ACC112 (cell line): ENCODE measurements around the gene POMZP3.
"Not testable (repeated sequence)": the region's sequence is repeated elsewhere in the genome, so short reads cannot be mapped to it uniquely, and the experiment has no call there.

ENCODE experiments used
- H2AFZ ChIP-seq: fragments of 200-600 bp; sonication (generic); one replicate; pipeline ENCODE4 v1.6.0; 2017; ENCODE audit warnings: antibody characterized with exemption, low read length; ENCODE audit not compliant: unreplicated experiment
- H3K27ac ChIP-seq: fragments of 200-600 bp; sonication (generic); 2 replicates; pipeline ENCODE4 v1.5.1; 2014; ENCODE audit warnings: low read depth, mild to moderate bottlenecking, antibody characterized with exemption, low read length, moderate library complexity
- H3K27me3 ChIP-seq: fragments of 200-600 bp; sonication (generic); 2 replicates; pipeline ENCODE4 v1.6.1; 2014; ENCODE audit warnings: mild to moderate bottlenecking, antibody characterized with exemption, low read length, moderate library complexity, mixed read lengths; ENCODE audit not compliant: insufficient read depth
- H3K36me3 ChIP-seq: fragments of 200-600 bp; sonication (generic); 2 replicates; pipeline ENCODE4 v1.6.1; 2016; ENCODE audit warnings: mild to moderate bottlenecking, antibody characterized with exemption, low read length, moderate library complexity, mixed read lengths; ENCODE audit not compliant: insufficient read depth
- H3K4me1 ChIP-seq: fragments of 200-600 bp; sonication (generic); one replicate; pipeline ENCODE4 v1.6.1; 2016; ENCODE audit warnings: low read length, mixed read lengths; ENCODE audit not compliant: insufficient read depth, unreplicated experiment, control insufficient read depth
- H3K4me3 ChIP-seq: fragments of 200-600 bp; sonication (generic); 2 replicates; pipeline ENCODE4 v1.5.1; 2014; ENCODE audit warnings: mild to moderate bottlenecking, low read depth, low read length
- H3K79me2 ChIP-seq: fragments of 200-600 bp; sonication (generic); one replicate; pipeline ENCODE4 v1.6.0; 2016; ENCODE audit warnings: low read length; ENCODE audit not compliant: control insufficient read depth, unreplicated experiment, insufficient read depth

Gene POMZP3

GRCh38 chr7:76586585-76587315 lies 40.3 kb downstream of the POMZP3 start:
- H2AFZ ChIP-seq, H3K4me3 ChIP-seq, H3K36me3 ChIP-seq, H3K27me3 ChIP-seq, H3K27ac ChIP-seq: not testable (repeated sequence)
- peaks cover 25% of the 10 kb centered on the region for H3K79me2 ChIP-seq
- H3K4me1 ChIP-seq, result peaks cover 41% of the 10 kb centered on the region

GRCh38 chr7:76583636-76584281 lies 43.3 kb downstream of the POMZP3 start:
- H3K4me3 ChIP-seq, H3K36me3 ChIP-seq, H3K27me3 ChIP-seq, H2AFZ ChIP-seq: not testable (repeated sequence)
- peaks cover 18% of the 10 kb centered on the region for H3K79me2 ChIP-seq
- peaks cover 56% of the 10 kb centered on the region for H3K4me1 ChIP-seq
- H3K27ac ChIP-seq, result peak overlapping the region; percentile 89

GRCh38 chr7:76582848-76583631 lies 44.0 kb downstream of the POMZP3 start:
- not testable (repeated sequence) for H2AFZ ChIP-seq, H3K4me3 ChIP-seq, H3K36me3 ChIP-seq, H3K27me3 ChIP-seq
- H3K4me1 ChIP-seq, result peaks cover 56% of the 10 kb centered on the region
- H3K79me2 ChIP-seq, result peaks cover 18% of the 10 kb centered on the region
- peak overlapping the region; percentile 89 for H3K27ac ChIP-seq

GRCh38 chr7:76575919-76576655 lies 51.0 kb downstream of the POMZP3 start:
- not testable (repeated sequence) for H3K27ac ChIP-seq, H3K36me3 ChIP-seq, H3K27me3 ChIP-seq, H2AFZ ChIP-seq, H3K4me3 ChIP-seq
- Histone ChIP-seq H3K4me1 (peaks cover 22% of the 10 kb centered on the region), H3K79me2 (peaks cover 22% of the 10 kb centered on the region)

GRCh38 chr7:76575431-76575830 lies 51.6 kb downstream of the POMZP3 start:
- not testable (repeated sequence) for H3K36me3 ChIP-seq, H2AFZ ChIP-seq, H3K27ac ChIP-seq, H3K4me3 ChIP-seq, H3K27me3 ChIP-seq
- peaks cover 22% of the 10 kb centered on the region for H3K79me2 ChIP-seq
- peaks cover 22% of the 10 kb centered on the region for H3K4me1 ChIP-seq

GRCh38 chr7:76572296-76572695 lies 54.8 kb downstream of the POMZP3 start:
- H3K4me1 ChIP-seq, result peaks cover 21% of the 10 kb centered on the region
- H3K4me3 ChIP-seq, H3K27ac ChIP-seq, H3K27me3 ChIP-seq, H3K36me3 ChIP-seq, H2AFZ ChIP-seq: not testable (repeated sequence)
- H3K79me2 ChIP-seq, result peaks cover 25% of the 10 kb centered on the region

- not testable (repeated sequence) for H2AFZ ChIP-seq, H3K27me3 ChIP-seq, H3K4me3 ChIP-seq, H3K36me3 ChIP-seq
- Histone ChIP-seq H3K4me1 (peaks cover 21% of the 10 kb centered on the region), H3K27ac (peak overlapping the region; percentile 72), H3K79me2 (peaks cover 26% of the 10 kb centered on the region)
These were observed 56.7 kb downstream of the POMZP3 start for GRCh38 chr7:76570324-76570775.

- H3K36me3 ChIP-seq, H2AFZ ChIP-seq, H3K27me3 ChIP-seq, H3K4me3 ChIP-seq: not testable (repeated sequence)
- Histone ChIP-seq H3K4me1 (peaks cover 18% of the 10 kb centered on the region), H3K27ac (peak overlapping the region; percentile 44; the same call in 1 of the 2 replicates), H3K79me2 (peaks cover 25% of the 10 kb centered on the region)
These were observed 58.3 kb downstream of the POMZP3 start for GRCh38 chr7:76568742-76569141.

GRCh38 chr7:76567753-76568152 lies 59.3 kb downstream of the POMZP3 start:
- H2AFZ ChIP-seq, H3K36me3 ChIP-seq, H3K27me3 ChIP-seq, H3K4me3 ChIP-seq: not testable (repeated sequence)
- peaks cover 21% of the 10 kb centered on the region for H3K79me2 ChIP-seq
- H3K4me1 ChIP-seq, result peaks cover 18% of the 10 kb centered on the region
- H3K27ac ChIP-seq, result peak overlapping the region; percentile 44

GRCh38 chr7:76567311-76567710 lies 59.8 kb downstream of the POMZP3 start:
- Histone ChIP-seq H3K4me1 (peaks cover 18% of the 10 kb centered on the region), H3K79me2 (peaks cover 16% of the 10 kb centered on the region), H3K27ac (peak overlapping the region; percentile 44; the same call in 1 of the 2 replicates)
- H3K36me3 ChIP-seq, H3K4me3 ChIP-seq, H2AFZ ChIP-seq, H3K27me3 ChIP-seq: not testable (repeated sequence)
